GM18505 (cell line): ENCODE results near the gene BMF.

Experiments
- ATAC-seq: cut with Tn5 transposase; IDR thresholded peaks from one replicate; pipeline ENCODE4 v1.9.1; 2021; ENCODE audit not compliant: unreplicated experiment
- POLR2A ChIP-seq: IDR thresholded peaks from 4 replicates; pipeline ENCODE4 v1.6.1; 2011; ENCODE audit warnings: borderline replicate concordance; ENCODE audit not compliant: insufficient read depth, insufficient read length; ENCODE audit errors: extremely low read depth

Gene BMF

GRCh38 chr15:40045572-40046217, 63.0 kb downstream of the BMF start:
- peak; percentile 40 for TF ChIP-seq POLR2A
- peak; percentile 7 for ATAC-seq

DNA sequence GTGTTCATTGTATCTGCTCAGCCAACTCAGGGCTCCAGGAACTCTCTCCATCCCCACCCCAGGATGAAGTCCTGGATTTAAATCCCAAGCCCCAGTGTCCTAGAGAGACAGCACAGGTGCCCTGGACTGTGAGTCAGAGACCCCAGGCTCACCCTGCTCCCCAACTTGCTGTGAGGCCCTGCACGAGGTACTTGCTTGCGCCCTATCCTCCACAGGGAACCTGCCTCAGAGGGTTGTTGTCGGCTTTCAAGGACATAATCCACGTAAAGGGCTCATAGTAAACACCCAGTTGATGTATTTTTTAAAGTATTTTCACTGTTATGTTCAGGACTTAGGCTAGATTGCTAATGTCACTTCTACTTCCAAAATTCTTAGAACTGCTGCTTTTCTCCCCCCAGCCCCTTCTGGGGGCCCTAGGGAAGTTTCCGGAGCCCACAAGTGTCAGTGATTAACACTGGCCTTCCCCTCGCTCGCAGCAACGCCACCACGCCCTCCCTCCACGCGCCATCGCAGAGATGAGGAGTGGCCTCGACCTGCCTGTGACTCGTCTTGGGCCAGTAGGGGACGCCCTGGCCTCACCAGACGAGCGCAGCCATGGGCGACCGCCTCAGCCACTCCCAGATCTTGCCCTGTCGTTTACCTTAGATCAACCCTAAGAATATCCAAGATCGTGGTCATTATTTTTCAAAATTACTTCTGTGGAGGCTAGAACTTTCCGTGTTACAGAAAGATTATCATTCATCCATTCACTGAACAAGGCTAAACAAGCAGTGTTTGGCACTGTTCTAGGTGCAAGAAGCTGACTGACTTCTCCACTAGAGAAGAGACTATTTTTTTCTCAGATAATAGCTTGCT, 63.7 kb downstream of the BMF start:
- no peak for TF ChIP-seq POLR2A
- peak; percentile 72 for ATAC-seq

- TF ChIP-seq POLR2A = no peak
- ATAC-seq = no peak
These were observed 64.6 kb downstream of the BMF start for GRCh38 chr15:40043927-40044716.

- no peak for ATAC-seq
- no peak for TF ChIP-seq POLR2A
These were observed 65.8 kb downstream of the BMF start for GRCh38 chr15:40042791-40043320.

- no peak for TF ChIP-seq POLR2A
- ATAC-seq = no peak
These were observed 67.9 kb downstream of the BMF start for GRCh38 chr15:40040770-40041169.

DNA sequence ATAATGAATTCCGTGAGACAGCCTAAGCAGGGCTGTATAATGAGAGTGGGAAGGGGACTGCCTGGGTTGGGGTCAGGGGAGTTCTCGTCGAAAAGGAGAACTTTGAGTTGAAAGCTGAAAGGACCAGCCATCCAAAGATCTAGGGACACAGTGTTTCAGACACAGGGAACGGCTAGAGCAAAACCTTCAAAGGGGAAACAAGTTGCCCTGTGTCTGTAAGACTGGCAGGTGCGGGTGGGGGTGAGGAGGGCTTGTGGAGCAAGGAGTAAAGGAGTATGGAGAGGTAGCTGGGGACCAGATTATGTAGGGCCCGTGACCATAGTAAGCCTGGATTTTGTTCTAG, 68.4 kb downstream of the BMF start:
- no peak for ATAC-seq

GRCh38 chr15:40038638-40039543, 69.8 kb downstream of the BMF start, which contains the start of gene SRP14:
SRP14 (minus strand) TSS chr15:40039181; CDS start chr15:40039116, 65 bp downstream.
- peak; percentile 91 for ATAC-seq
- TF ChIP-seq POLR2A = peak; percentile 90

More for the DNA sequence above, 68.4 kb downstream of the BMF start:
- no peak for TF ChIP-seq POLR2A

- ATAC-seq = no peak
- no peak for TF ChIP-seq POLR2A
These were observed 70.4 kb downstream of the BMF start for GRCh38 chr15:40038275-40038637.
